ENCODE measurements around the gene STH. TPM values are rescaled to one million over a fixed set of nuclear protein-coding genes. Genes with fewer than 3 reads are reported as not detected.

STH gene
- total RNA-seq, 1 experiment from 2014 or later: not detected

- peaks cover 16% of the 10 kb centered on the region for H3K36me3 ChIP-seq (ENCODE audit: control insufficient read depth, insufficient read depth, low read length)
- H3K4me3 ChIP-seq (ENCODE audit: low read depth in 2 of 2, low read length in 2 of 2): no peak overlapping the region
- intact Hi-C loops (cut with micrococcal nuclease; ENCODE audit: unreplicated experiment) (no loop called here), in situ Hi-C loops (cut with HindIII; ENCODE audit: low pct_unique_long_range_greater_than_20kb, low sequenced_read_pairs) (no loop called here)
- no peak for ATAC-seq
- POLR2A ChIA-PET: interaction anchor here (0.5 kb wide), 1 partner anchor 23 kb away, joined by 3 read pairs; no protein-coding TSS in a partner anchor
- CTCF ChIA-PET: no interaction called here
- H3K27ac ChIP-seq (ENCODE audit: low read length): no peak overlapping the region
- no peaks in the 10 kb centered on the region for H3K9me3 ChIP-seq (ENCODE audit: control insufficient read depth, insufficient read depth, low read depth, low read length)
- TF ChIP-seq TCF7L2 (IDR thresholded peaks at IDR 0.05; ENCODE audit: low read depth, low read length) (no peak), CTCF (IDR thresholded peaks at IDR 0.05) (no peak), REST (IDR thresholded peaks at IDR 0.05; ENCODE audit: insufficient read depth in 1 of 2, low read depth in 2 of 2, low read length in 1 of 2) (no peak), POLR2AphosphoS5 (IDR thresholded peaks at IDR 0.05; ENCODE audit: low read depth, low read length) (no peak), SIN3A (IDR thresholded peaks at IDR 0.05; ENCODE audit: borderline replicate concordance, insufficient read depth, low read depth, low read length) (no peak)
- no peak for DNase-seq (ENCODE audit: low read depth, low spot score)
- H3K27me3 ChIP-seq (ENCODE audit: control insufficient read depth, insufficient read depth, low read length): no peaks in the 10 kb centered on the region
- BruUV-seq (replicated peaks): no TSS peak
- H3K4me1 ChIP-seq (ENCODE audit: control insufficient read depth, insufficient read depth, low read length): no peaks in the 10 kb centered on the region
These were observed 34.3 kb downstream of the STH start for GRCh38 chr17:46033392-46033791.

DNA sequence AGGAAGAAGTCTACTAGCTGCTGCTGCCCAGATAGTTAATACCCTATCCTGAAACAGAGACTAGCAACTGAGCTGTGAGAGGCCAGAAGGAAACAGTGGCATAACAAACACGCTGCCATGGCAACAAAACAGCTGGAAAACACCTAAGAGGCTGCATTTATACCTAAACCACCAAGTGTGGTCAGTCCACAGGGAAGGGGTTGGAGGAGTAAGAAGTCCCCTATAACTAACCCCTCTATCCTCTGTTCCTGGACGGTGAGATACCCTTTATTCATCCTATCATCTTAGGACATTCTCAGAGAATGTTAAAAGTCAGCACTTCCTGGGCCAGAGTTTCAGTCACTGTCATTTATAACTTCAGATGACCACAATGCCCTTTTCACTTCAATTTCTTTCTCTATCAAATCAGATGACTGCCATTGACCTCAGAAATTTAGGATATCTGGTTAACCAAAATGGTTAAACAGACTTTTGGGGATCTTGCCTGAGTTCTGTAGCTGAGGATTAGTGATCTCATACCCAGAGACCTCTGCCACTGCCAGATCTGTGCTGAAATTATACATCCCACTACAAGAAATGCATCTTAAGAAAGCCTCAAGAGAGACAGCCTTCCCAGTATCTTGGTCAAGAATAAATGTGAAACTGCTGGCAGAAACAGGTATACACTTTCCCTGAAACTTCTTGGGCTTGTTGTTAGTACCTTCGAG is 36.2 kb downstream of the STH start:
- Histone ChIP-seq H3K9me3 (ENCODE audit: control insufficient read depth, insufficient read depth, low read depth, low read length) (no peaks in the 10 kb centered on the region), H3K27me3 (ENCODE audit: control insufficient read depth, insufficient read depth, low read length) (no peaks in the 10 kb centered on the region), H3K27ac (ENCODE audit: low read length) (no peak overlapping the region), H3K4me1 (ENCODE audit: control insufficient read depth, insufficient read depth, low read length) (no peaks in the 10 kb centered on the region), H3K4me3 (ENCODE audit: low read depth in 2 of 2, low read length in 2 of 2) (no peak overlapping the region), H3K36me3 (ENCODE audit: control insufficient read depth, insufficient read depth, low read length) (peaks cover 23% of the 10 kb centered on the region)
- POLR2A ChIA-PET: no interaction called here
- TF ChIP-seq CTCF (IDR thresholded peaks at IDR 0.05) (no peak), POLR2AphosphoS5 (IDR thresholded peaks at IDR 0.05; ENCODE audit: low read depth, low read length) (no peak), SIN3A (IDR thresholded peaks at IDR 0.05; ENCODE audit: borderline replicate concordance, insufficient read depth, low read depth, low read length) (no peak), TCF7L2 (IDR thresholded peaks at IDR 0.05; ENCODE audit: low read depth, low read length) (no peak), REST (IDR thresholded peaks at IDR 0.05; ENCODE audit: insufficient read depth in 1 of 2, low read depth in 2 of 2, low read length in 1 of 2) (no peak)
- no peak for DNase-seq (ENCODE audit: low read depth, low spot score)
- in situ Hi-C loops (cut with HindIII; ENCODE audit: low pct_unique_long_range_greater_than_20kb, low sequenced_read_pairs): no loop called here
- BruUV-seq (replicated peaks): TSS peak; percentile 27
- no peak for ATAC-seq
- CTCF ChIA-PET: interaction anchor here (0.6 kb wide), 1 partner anchor 158 kb away, joined by 10 read pairs; the partner anchor contains the start of gene KANSL1
- intact Hi-C loops (cut with micrococcal nuclease; ENCODE audit: unreplicated experiment): no loop called here
